Muscle layer of duodenum (tissue), 2 donors: ENCODE measurements around the gene DERL2.
"Not testable (repeated sequence)": the region's sequence is repeated elsewhere in the genome, so short reads cannot be mapped to it uniquely, and the experiment has no call there.

Experiments used
- H3K27ac ChIP-seq: one replicate; pipeline ENCODE4 v1.7.0; 2013; ENCODE audit warnings: mild to moderate bottlenecking, low read length
- H3K27me3 ChIP-seq: one replicate; pipeline ENCODE4 v1.7.0; 2013; ENCODE audit warnings: low read depth, mild to moderate bottlenecking, control low read depth, low read length
- H3K36me3 ChIP-seq, 2 donors: one replicate each; pipeline ENCODE4 v1.7.0; 2013; ENCODE audit warnings: low read length in 2 of 2, control low read depth in 1 of 2, mild to moderate bottlenecking in 1 of 2; ENCODE audit not compliant: insufficient read depth in 2 of 2, control insufficient read depth in 1 of 2
- H3K4me1 ChIP-seq, 2 donors: one replicate each; pipeline ENCODE4 v1.7.0; 2013; ENCODE audit warnings: low read length in 2 of 2, mild to moderate bottlenecking in 2 of 2, control low read depth in 1 of 2, moderate library complexity in 1 of 2; ENCODE audit not compliant: insufficient read depth in 2 of 2, control insufficient read depth in 1 of 2
- H3K4me3 ChIP-seq, 2 donors: one replicate each; pipeline ENCODE4 v1.7.0; 2013; ENCODE audit warnings: low read length in 2 of 2, low read depth in 1 of 2, mild to moderate bottlenecking in 1 of 2
- H3K9me3 ChIP-seq, 2 donors: one replicate each; pipeline ENCODE4 v1.7.0; 2013; ENCODE audit warnings: low read length in 2 of 2, control low read depth in 1 of 2, mild to moderate bottlenecking in 1 of 2; ENCODE audit not compliant: control insufficient read depth in 1 of 2
- donor health status: healthy.

DERL2 gene

GRCh38 chr17:5431949-5432556, 53.9 kb downstream of the DERL2 start:
- Histone ChIP-seq H3K9me3 (no peaks in the 10 kb centered on the region), H3K27ac (no peak overlapping the region), H3K4me1 (peaks cover 0 to 8% of the 10 kb centered on the region in 2 donors), H3K4me3 (no peak overlapping the region), H3K27me3 (no peaks in the 10 kb centered on the region), H3K36me3 (peaks cover 76 to 85% of the 10 kb centered on the region in 2 donors)

GRCh38 chr17:5431234-5431633, 54.7 kb downstream of the DERL2 start:
- H3K36me3 ChIP-seq: peaks cover 75 to 80% of the 10 kb centered on the region in 2 donors
- H3K27ac ChIP-seq: not testable (repeated sequence)

DNA sequence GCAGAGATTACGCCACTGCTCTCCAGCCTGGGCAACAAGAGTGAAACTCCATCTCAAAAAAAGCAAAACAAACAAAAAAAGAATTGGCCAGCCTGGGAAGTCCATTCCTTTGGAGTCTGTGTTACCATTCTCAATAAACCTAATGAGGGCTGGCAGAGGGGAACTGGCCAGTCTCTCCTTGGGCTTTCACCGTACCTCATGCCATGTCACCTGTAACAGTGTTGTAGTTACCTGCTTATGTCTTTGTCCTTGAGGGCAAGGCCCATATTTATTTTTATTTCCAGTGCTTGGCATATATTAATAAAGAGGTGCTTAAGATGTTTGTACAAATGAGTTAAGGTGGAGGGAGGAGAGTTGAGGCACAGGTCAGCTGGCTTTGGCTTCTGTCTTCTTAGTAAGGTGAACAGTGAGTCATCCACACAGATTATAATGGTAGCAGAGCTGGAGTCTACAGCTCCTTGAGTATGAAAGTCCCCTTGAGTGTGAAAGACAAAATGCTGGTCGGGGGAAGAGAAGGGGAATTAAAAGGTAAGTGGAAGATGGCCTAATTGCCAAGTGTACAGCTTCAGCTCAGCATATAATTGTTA, 55.5 kb downstream of the DERL2 start:
- no peak overlapping the region for H3K27ac ChIP-seq

More at GRCh38 chr17:5431234-5431633, 54.7 kb downstream of the DERL2 start:
- H3K4me3 ChIP-seq, H3K27me3 ChIP-seq, H3K4me1 ChIP-seq, H3K9me3 ChIP-seq: not testable (repeated sequence)

DNA sequence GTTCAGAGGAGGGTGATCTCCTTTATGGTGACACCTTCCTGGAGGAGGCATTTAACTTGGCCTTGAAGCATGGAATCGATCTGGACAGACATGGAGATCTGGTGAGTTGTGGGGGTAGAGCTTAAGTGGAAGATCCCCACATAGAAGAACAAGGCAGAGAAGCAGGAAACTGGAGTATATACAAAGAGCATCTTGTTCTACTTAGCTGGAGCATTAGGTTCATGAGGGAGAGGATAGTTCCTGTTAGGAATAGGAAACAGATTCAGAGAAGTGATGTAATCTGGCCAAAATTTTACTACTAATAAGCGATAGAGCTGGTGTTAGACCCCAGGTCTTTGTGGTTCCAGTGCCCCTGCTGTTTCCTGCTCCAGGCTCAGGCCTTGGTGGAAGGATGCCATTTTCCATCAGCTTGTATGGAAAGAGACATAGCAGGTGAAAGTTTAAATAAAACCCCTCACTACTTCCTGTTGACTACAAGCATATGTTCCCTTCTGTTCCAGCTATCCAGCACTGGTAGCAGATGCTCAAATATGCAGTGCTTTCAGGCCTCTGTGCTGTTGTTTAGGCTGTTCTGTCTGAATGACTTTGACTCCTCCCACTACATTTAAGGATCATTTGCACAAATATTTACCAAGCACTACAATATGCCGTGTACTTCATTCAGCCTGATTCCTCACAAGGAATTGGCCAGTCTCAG, 56.6 kb downstream of the DERL2 start:
- no peak overlapping the region for H3K4me3 ChIP-seq
- no peaks in the 10 kb centered on the region for H3K9me3 ChIP-seq
- H3K27ac ChIP-seq: no peak overlapping the region
- H3K4me1 ChIP-seq: no peaks in the 10 kb centered on the region
- H3K36me3 ChIP-seq: peaks cover 78 to 88% of the 10 kb centered on the region in 2 donors
- H3K27me3 ChIP-seq: no peaks in the 10 kb centered on the region

More for the DNA sequence above, 55.5 kb downstream of the DERL2 start:
- H3K27me3 ChIP-seq: no peaks in the 10 kb centered on the region
- peaks cover 79 to 86% of the 10 kb centered on the region in 2 donors for H3K36me3 ChIP-seq
- no peaks in the 10 kb centered on the region for H3K9me3 ChIP-seq
- no peaks in the 10 kb centered on the region for H3K4me1 ChIP-seq
- no peak overlapping the region for H3K4me3 ChIP-seq

DNA sequence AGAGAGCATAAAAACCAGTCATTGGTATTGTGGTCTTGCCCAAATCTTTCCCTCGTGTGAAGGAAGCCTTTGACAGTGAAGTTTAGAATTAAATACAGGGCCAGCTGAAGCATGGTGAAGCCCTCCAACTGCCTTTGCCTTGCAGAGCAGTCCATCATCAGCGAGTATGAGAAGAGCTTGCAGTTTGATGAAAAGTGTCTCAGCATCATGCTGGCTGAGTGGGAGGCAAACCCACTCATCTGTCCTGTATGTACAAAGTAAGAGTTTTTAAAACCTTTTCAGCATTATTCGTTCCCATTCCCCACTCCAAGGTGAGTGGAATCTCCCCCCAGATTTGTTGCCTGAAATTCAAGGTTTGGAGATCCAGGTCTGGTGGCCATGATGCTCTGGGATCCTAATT, 60.2 kb downstream of the DERL2 start:
- Histone ChIP-seq H3K36me3 (peaks cover 56 to 75% of the 10 kb centered on the region in 2 donors), H3K4me1 (peaks cover 0 to 8% of the 10 kb centered on the region in 2 donors), H3K4me3 (no peak overlapping the region), H3K27me3 (no peaks in the 10 kb centered on the region), H3K9me3 (no peaks in the 10 kb centered on the region), H3K27ac (no peak overlapping the region)

GRCh38 chr17:5424909-5425308, 61.1 kb downstream of the DERL2 start:
- Histone ChIP-seq H3K9me3 (no peaks in the 10 kb centered on the region), H3K4me3 (no peak overlapping the region), H3K36me3 (peaks cover 50 to 70% of the 10 kb centered on the region in 2 donors), H3K27me3 (no peaks in the 10 kb centered on the region), H3K4me1 (peaks cover 0 to 11% of the 10 kb centered on the region in 2 donors), H3K27ac (no peak overlapping the region)

GRCh38 chr17:5422505-5422904, 63.5 kb downstream of the DERL2 start:
- H3K9me3 ChIP-seq: no peaks in the 10 kb centered on the region

More at GRCh38 chr17:5422505-5422904, 63.5 kb downstream of the DERL2 start:
- Histone ChIP-seq H3K4me3 (no peak overlapping the region), H3K27me3 (no peaks in the 10 kb centered on the region), H3K4me1 (peaks cover 0 to 21% of the 10 kb centered on the region in 2 donors), H3K27ac (no peak overlapping the region), H3K36me3 (peaks cover 29 to 50% of the 10 kb centered on the region in 2 donors)
